Kidney capillary endothelial cell (primary cell): Measurements from ENCODE around the gene IL1RAPL1.
"Not testable (repeated sequence)": the region's sequence is repeated elsewhere in the genome, so short reads cannot be mapped to it uniquely, and the experiment has no call there.

ENCODE experiments used
- DNase-seq: peaks from one replicate; pipeline ENCODE4 v3.0.0-alpha.2; 2018; ENCODE audit warnings: low spot score

Gene IL1RAPL1

DNA sequence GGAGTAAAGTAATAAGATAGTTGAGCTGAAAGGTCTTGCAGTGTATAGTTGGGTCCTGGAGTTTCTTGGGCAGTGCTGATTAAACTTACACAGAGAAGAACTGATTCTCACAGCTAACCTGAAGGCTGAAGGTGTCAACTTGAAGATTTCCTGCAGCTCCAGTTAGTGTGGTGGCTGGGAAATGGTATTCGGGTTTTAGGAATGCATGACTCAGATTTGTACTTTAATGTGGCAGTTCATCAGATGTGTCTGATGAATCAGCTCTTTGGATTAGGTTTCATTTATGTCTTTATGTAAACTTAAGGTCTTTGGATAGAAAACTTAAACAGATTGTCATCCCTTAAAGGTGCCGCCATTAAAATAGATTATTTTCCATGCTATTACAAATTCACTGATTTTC, 200.0 kb downstream of the IL1RAPL1 start:
- DNase-seq, result no peak

DNA sequence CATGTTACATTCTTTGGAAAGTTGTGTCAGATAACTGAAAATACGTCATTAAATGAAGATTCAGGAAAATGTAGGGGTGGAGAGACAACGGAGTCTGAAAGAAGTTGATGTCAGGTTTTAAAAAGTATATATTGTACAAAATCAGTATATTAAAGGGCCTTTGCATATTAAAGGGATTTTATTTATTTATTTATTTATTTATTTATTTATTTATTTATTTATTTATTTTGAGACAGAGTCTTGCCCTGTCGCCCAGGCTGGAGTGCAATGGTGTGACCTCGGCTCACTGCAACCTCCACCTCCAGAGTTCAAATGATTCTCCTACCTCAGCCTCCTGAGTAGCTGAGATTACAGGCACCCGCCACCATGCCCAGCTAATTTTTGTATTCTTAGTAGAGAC, 213.4 kb downstream of the IL1RAPL1 start:
- not testable (repeated sequence) for DNase-seq

- DNase-seq, result no peak
These were observed 215.4 kb downstream of the IL1RAPL1 start for GRCh38 chrX:28802625-28803024.

GRCh38 chrX:28835991-28836390, 248.7 kb downstream of the IL1RAPL1 start:
- DNase-seq, result no peak

DNA sequence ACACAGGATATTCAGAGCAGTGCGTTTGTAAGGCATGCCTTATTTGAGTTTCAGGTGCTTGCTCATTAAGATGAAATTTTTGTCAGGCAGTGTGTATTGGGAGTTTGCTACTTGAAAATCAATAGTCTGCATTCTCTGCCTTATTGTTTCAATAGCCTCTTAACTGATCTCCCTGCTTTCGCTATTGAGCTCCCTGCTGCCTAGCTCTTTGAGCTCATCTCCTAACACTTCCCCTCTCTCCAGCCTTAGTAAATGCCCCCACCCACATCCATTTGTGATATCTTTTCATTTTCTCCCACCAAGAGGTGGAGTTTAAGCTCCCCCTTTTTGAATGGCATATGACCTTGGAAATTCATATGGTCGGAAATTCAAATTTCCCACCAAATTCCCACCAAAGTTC, 256.6 kb downstream of the IL1RAPL1 start:
- no peak for DNase-seq

DNA sequence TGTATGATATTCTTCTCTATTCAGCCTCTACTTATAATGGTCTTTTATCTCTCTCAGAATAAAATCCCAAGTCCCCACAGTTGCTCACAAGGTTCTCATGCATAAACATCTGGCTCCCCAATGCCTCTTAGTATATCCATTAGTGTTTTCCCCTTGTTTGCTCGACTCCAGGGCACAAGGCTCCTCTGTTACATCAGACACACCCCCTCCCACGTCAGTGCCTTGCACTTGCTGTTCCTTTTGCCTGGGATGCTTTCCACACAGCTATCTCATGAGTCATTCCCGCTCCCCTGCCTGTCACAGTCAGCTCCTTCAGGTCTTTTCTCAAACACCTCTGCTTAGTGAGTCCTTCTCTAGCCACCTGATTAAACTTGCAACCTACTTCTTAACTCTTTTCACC, 260.2 kb downstream of the IL1RAPL1 start:
- DNase-seq, result no peak

DNA sequence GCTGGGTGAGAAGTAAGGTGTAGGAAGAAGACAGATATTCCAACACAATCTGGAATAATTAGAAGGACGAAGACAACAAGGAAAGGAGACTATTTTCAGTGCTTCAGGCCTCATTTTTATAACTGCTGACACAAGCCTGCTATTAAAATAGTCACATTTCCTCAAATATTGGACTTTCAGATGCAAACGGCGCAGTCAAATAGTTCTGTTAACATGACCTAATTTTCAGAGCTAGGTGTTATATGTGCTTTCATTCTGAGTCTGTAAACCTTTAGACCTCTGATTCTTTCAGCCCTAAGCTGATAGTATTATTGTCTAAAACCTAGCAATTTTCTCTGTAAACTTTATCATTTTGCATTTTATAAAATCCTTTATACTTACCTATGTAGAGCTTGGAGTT, 261.5 kb downstream of the IL1RAPL1 start:
- no peak for DNase-seq

- no peak for DNase-seq
These were observed 263.7 kb downstream of the IL1RAPL1 start for GRCh38 chrX:28850955-28851354.

- no peak for DNase-seq
These were observed 264.6 kb downstream of the IL1RAPL1 start for GRCh38 chrX:28851871-28852270.

GRCh38 chrX:28854637-28855036, 267.4 kb downstream of the IL1RAPL1 start:
- DNase-seq, result no peak

GRCh38 chrX:28876408-28876807, 289.2 kb downstream of the IL1RAPL1 start:
- no peak for DNase-seq

DNA sequence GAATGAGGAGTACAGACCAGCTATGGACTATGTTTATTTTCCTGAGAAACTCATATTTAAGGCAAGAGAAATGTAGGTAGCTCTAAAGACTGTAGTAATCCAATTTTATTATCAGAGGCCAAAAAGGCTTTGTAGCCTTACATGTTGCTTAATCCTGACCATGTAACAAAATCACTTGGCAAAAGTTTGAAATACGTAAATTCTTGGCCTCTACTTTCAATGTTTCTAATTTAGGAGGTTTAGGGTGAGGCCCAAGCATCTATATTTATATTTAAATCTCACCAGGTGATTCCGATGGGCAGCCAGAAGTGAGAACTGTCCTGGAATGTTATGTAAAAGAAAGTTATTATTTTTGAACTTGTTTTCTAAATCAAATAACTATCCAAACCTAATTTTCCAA, 289.7 kb downstream of the IL1RAPL1 start:
- no peak for DNase-seq

DNA sequence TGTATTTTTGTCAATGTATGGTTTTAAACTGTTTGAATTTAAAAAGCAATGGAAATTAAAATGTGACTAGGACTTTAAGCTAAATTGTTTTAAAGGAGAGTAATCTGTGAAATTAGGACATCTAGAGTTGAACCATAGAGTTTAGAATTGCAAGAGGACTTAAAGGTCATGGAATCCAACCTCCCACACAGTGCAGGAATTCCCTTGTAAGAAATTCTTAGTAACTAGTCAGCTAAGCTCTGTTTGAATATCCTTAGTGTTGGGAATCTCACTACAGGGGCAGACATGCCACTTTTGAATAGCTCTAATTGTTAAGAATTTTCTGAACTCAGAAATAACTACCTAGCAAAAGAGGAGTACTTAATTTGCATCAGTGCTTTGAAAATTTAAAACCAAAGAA, 292.9 kb downstream of the IL1RAPL1 start:
- DNase-seq, result no peak

DNA sequence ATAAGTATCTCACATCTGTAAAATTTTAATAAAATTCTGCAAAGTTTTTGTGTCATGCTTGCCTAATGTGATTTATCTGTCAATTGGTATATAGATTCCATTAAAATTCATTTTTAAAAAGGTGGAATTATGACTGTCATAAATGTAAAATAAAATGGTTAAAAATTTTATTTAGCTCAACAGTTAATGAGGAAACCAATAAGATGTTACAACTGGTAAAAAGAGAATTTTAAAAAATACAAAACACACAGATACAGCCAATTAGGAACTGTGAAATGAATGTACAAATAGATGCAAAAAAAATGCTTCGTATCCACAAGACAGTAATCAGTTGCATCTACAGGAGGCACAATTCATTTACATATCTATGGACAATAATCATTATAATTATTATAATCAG, 297.6 kb downstream of the IL1RAPL1 start:
- no peak for DNase-seq

DNA sequence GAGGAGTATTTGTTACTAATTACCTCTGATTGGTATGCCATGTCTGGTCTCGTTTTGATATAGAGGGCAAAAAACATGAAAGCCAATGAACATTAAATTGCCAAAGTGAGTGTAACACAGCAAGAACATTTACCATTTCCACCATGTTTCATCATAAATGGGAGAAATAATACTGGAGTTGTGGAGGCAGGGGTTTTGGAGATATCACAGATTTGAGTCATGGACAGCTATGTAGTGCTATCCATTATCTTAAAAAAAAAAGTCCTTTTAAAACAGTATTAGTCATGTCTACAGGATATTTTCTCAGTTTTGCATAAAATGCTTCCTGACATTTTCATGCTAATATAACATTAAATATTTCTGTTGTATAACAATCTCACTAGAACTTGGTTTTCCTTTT, 301.2 kb downstream of the IL1RAPL1 start:
- DNase-seq, result no peak

- DNase-seq, result no peak
These were observed 302.4 kb downstream of the IL1RAPL1 start for GRCh38 chrX:28889591-28890090.

- DNase-seq, result no peak
These were observed 314.4 kb downstream of the IL1RAPL1 start for GRCh38 chrX:28901637-28902036.

DNA sequence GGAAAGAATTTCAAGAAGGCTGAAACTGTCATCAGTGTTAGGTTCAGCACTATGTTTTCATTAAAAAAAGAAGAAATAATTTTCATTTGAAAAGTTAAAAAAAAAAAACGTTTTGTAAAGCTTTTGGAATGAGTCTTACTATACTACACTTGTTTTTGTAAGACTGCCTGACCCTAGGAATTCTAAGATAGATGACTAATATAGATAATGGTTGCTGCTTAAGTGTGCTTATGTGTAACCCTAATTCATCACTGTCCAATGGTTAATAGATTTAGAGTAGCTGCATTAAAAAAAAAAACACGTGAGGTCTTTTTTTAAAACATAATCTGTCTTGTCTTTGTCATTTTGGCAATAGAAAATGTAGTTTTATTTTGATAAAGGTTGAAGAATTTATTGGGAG, 323.2 kb downstream of the IL1RAPL1 start:
- no peak for DNase-seq

DNA sequence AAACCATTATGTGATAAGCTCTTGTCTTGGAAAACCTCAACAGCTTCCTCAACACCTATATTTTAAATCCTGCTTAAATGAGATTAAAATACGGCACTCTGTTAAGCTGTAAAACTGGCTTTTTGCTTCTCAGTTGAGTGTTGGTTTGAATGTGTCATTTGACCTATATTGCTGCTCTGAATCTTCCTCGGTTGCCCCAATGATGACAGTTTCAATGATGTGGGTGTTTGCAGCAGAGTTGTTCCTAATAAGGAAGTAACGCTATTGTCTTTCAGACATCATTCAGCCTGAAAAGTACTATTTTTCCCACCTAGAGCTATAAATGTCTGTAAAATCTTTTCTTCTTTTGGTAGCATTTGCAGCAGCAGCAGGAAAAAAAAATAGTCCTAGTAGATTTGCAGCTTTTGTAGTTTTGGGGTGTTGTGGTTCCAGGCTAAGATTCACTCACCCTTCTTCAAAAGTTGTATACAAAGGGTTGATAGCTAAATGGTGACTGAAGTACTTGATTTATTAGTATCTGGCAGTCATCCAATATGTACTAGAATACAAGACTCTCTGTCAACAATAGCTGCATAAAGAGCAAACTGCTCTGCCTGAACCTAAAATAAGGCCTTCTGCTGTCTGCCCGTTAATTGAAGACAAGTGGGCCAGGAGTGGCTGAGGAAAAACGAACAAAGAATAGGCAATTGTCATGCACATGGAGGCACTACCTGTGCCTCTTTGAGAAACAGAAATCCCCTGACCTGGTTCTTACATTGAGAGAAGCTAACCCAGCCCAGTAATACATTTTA, 333.1 kb downstream of the IL1RAPL1 start:
- no peak for DNase-seq

GRCh38 chrX:28922106-28922505, 334.9 kb downstream of the IL1RAPL1 start:
- no peak for DNase-seq

- no peak for DNase-seq
These were observed 359.6 kb downstream of the IL1RAPL1 start for GRCh38 chrX:28946846-28947245.

- no peak for DNase-seq
These were observed 372.8 kb downstream of the IL1RAPL1 start for GRCh38 chrX:28960063-28960462.

DNA sequence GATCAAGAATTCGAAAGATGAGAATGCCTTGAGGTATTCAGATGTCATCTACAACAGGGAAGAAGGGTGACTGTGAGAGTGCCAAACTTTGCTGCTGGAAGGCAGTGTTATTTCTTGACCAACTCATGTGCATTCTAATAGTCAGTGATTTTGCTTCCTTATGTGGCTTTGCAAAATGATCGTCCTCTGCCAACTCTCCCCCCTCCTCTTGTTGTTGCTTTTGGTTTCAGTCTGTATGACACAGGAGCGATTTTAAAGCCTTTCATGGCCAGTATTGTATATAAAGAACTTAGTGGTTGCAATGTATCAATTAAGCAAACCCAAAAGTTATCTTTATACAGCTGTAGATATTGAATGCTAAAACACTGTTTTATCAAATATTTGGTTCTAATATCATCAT, 379.1 kb downstream of the IL1RAPL1 start:
- DNase-seq, result no peak

- DNase-seq, result no peak
These were observed 381.9 kb downstream of the IL1RAPL1 start for GRCh38 chrX:28969126-28969525.
